ENCODE measurements around the gene NXPH3. TPM values are rescaled to one million over a fixed set of nuclear protein-coding genes. Genes with fewer than 3 reads are reported as not detected.

The NXPH3 gene
- total RNA-seq, 1 experiment from 2014 or later = 0.26 TPM

DNA sequence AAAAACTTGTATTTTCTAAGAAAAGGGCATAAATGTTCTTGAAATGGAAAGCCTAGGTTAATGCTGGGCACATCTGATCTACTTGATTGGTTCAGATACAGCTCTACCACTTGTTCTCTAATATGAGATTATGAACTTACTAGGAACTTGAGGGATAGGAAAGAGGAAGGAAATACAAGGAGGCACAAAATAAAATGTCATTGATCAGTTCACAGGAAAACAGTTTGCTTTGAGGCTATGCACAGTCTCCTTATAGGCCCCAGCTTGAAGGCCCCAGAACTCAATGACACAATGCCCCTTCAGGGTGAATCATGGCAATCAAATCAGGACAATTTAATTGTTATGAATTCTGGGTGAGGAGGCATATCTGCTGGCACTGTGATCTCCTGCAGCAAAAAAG, 27.1 kb downstream of the NXPH3 start:
- no peaks in the 10 kb centered on the region for H3K9me3 ChIP-seq (ENCODE audit: low read length)
- H3F3A ChIP-seq (ENCODE audit: low read length, unreplicated experiment) = no peaks in the 10 kb centered on the region
- no peaks in the 10 kb centered on the region for H3K27me3 ChIP-seq (ENCODE audit: low read length)
- no peak overlapping the region for H3K27ac ChIP-seq (ENCODE audit: low read length)
- no peaks in the 10 kb centered on the region for H3K4me1 ChIP-seq (ENCODE audit: insufficient read depth, low read length)
- no peak overlapping the region for H2AFZ ChIP-seq (ENCODE audit: low read length)
- no peak overlapping the region for H3K4me3 ChIP-seq (ENCODE audit: low read length)
- no peak overlapping the region for H3K4me2 ChIP-seq (ENCODE audit: low read length)
- intact Hi-C loops (cut with micrococcal nuclease) = no loop called here
- no peaks in the 10 kb centered on the region for H3K9me2 ChIP-seq (replicated peaks; ENCODE audit: low read length)
- no peaks in the 10 kb centered on the region for H3K79me2 ChIP-seq (ENCODE audit: low read length)
- no peak overlapping the region for H3K9ac ChIP-seq (ENCODE audit: low read length)
- DNase-seq = no peak
- no peak for ATAC-seq
- no peaks in the 10 kb centered on the region for H4K20me1 ChIP-seq (ENCODE audit: low read length)
- no TSS peak for BruUV-seq (replicated peaks)
- H3K36me3 ChIP-seq (ENCODE audit: low read depth, low read length) = peaks cover 55% of the 10 kb centered on the region
- no peak for TF ChIP-seq EZH2phosphoT487 (IDR thresholded peaks at IDR 0.05; ENCODE audit: borderline replicate concordance, low read length)
- no peak for TF ChIP-seq EZH2 (IDR thresholded peaks at IDR 0.05; ENCODE audit: low read length, unreplicated experiment)
- TF ChIP-seq, protein P1, sequence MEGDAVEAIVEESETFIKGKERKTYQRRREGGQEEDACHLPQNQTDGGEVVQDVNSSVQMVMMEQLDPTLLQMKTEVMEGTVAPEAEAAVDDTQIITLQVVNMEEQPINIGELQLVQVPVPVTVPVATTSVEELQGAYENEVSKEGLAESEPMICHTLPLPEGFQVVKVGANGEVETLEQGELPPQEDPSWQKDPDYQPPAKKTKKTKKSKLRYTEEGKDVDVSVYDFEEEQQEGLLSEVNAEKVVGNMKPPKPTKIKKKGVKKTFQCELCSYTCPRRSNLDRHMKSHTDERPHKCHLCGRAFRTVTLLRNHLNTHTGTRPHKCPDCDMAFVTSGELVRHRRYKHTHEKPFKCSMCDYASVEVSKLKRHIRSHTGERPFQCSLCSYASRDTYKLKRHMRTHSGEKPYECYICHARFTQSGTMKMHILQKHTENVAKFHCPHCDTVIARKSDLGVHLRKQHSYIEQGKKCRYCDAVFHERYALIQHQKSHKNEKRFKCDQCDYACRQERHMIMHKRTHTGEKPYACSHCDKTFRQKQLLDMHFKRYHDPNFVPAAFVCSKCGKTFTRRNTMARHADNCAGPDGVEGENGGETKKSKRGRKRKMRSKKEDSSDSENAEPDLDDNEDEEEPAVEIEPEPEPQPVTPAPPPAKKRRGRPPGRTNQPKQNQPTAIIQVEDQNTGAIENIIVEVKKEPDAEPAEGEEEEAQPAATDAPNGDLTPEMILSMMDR (conservative IDR thresholded peaks at IDR 0.05; ENCODE audit: low read depth, low read length) = no peak
- ChIA-PET CTCF (no interaction called here), POLR2A (ENCODE audit: unreplicated experiment) (no interaction called here)

DNA sequence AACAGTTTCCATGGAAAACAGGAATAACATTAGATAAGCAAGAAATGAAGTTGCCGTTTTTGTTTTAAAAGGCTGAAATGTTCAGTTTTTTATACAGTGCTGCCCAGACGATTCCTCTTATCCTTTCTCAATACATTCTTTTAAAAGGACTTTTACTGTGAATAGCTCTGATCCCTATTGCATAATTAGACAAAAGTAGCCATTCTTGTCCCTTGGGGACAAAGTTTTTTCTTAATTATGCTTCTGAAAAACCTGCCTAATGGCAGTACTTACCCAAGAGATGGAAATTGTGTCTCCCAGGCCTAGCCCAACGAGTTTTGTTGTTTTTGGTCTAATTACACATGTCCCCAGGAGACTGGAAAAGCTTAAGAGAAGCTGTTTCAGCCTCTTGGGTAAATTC, 27.6 kb downstream of the NXPH3 start:
- Histone ChIP-seq H3K4me3 (ENCODE audit: low read length) (no peak overlapping the region), H3K4me1 (ENCODE audit: insufficient read depth, low read length) (no peaks in the 10 kb centered on the region), H4K20me1 (ENCODE audit: low read length) (no peaks in the 10 kb centered on the region), H3F3A (ENCODE audit: low read length, unreplicated experiment) (no peaks in the 10 kb centered on the region), H3K79me2 (ENCODE audit: low read length) (no peaks in the 10 kb centered on the region), H3K27me3 (ENCODE audit: low read length) (no peaks in the 10 kb centered on the region), H3K9ac (ENCODE audit: low read length) (no peak overlapping the region), H3K36me3 (ENCODE audit: low read depth, low read length) (peaks cover 53% of the 10 kb centered on the region), H3K27ac (ENCODE audit: low read length) (no peak overlapping the region), H2AFZ (ENCODE audit: low read length) (no peak overlapping the region), H3K9me3 (ENCODE audit: low read length) (no peaks in the 10 kb centered on the region), H3K4me2 (ENCODE audit: low read length) (no peak overlapping the region), H3K9me2 (replicated peaks; ENCODE audit: low read length) (no peaks in the 10 kb centered on the region)
- intact Hi-C loops (cut with micrococcal nuclease) = no loop called here
- ChIA-PET POLR2A (ENCODE audit: unreplicated experiment) (no interaction called here), CTCF (no interaction called here)
- ATAC-seq = no peak
- no peak for TF ChIP-seq EZH2 (IDR thresholded peaks at IDR 0.05; ENCODE audit: low read length, unreplicated experiment)
- TF ChIP-seq EZH2phosphoT487 (IDR thresholded peaks at IDR 0.05; ENCODE audit: borderline replicate concordance, low read length) = no peak
- TF ChIP-seq, protein P1 (conservative IDR thresholded peaks at IDR 0.05; ENCODE audit: low read depth, low read length) = no peak
- DNase-seq = no peak
- BruUV-seq (replicated peaks) = no TSS peak

DNA sequence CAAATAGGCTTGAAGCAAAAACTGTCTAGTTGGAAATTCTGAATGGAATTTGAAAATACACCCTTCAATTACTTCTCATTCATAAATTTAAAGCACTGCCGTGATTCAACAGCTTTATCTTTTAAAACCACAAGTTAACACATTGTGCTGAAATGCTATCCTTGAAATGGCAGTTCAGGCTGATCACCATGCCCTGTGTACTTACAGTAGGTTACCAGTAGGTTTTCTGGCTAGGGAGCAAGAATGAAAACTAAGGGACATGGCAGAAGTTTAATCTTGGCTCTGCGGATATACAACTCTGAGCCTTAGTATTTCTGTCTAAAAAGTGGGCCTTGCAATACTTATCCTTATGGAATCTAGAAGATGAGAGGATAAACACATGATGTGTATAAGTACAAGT, 28.0 kb downstream of the NXPH3 start:
- Histone ChIP-seq H3K9ac (ENCODE audit: low read length) (no peak overlapping the region), H3K4me2 (ENCODE audit: low read length) (no peak overlapping the region), H3F3A (ENCODE audit: low read length, unreplicated experiment) (no peaks in the 10 kb centered on the region), H3K4me3 (ENCODE audit: low read length) (no peak overlapping the region), H3K9me2 (replicated peaks; ENCODE audit: low read length) (no peaks in the 10 kb centered on the region), H2AFZ (ENCODE audit: low read length) (no peak overlapping the region), H3K4me1 (ENCODE audit: insufficient read depth, low read length) (no peaks in the 10 kb centered on the region), H3K27me3 (ENCODE audit: low read length) (no peaks in the 10 kb centered on the region), H3K27ac (ENCODE audit: low read length) (no peak overlapping the region), H3K9me3 (ENCODE audit: low read length) (no peaks in the 10 kb centered on the region), H3K79me2 (ENCODE audit: low read length) (no peaks in the 10 kb centered on the region), H4K20me1 (ENCODE audit: low read length) (no peaks in the 10 kb centered on the region), H3K36me3 (ENCODE audit: low read depth, low read length) (peaks cover 52% of the 10 kb centered on the region)
- CTCF ChIA-PET = no interaction called here
- no peak for DNase-seq
- intact Hi-C loops (cut with micrococcal nuclease) = no loop called here
- no peak for ATAC-seq
- POLR2A ChIA-PET (ENCODE audit: unreplicated experiment) = no interaction called here
- no TSS peak for BruUV-seq (replicated peaks)
- no peak for TF ChIP-seq EZH2 (IDR thresholded peaks at IDR 0.05; ENCODE audit: low read length, unreplicated experiment)
- TF ChIP-seq, protein P1 (conservative IDR thresholded peaks at IDR 0.05; ENCODE audit: low read depth, low read length) = no peak
- TF ChIP-seq EZH2phosphoT487 (IDR thresholded peaks at IDR 0.05; ENCODE audit: borderline replicate concordance, low read length) = no peak

Measured in PC-3 (cell line).